Trophoblast cell (in vitro differentiated cells and primary cell): ENCODE results near the gene ITGB8.

Source experiments
- DNase-seq, 2 donors: peaks; one replicate each; pipeline ENCODE4 v3.0.0-alpha.2; 2016
- H2AFZ ChIP-seq: 2 replicates; pipeline ENCODE4 v1.6.1; 2013; ENCODE audit warnings: low read length, moderate library complexity, mild to moderate bottlenecking; ENCODE audit not compliant: insufficient read depth, poor library complexity
- H2AK5ac ChIP-seq: 2 replicates; pipeline ENCODE4 v1.6.1; 2013; ENCODE audit warnings: mild to moderate bottlenecking, low read length
- H2BK120ac ChIP-seq: 2 replicates; pipeline ENCODE4 v1.6.1; 2013; ENCODE audit warnings: low read length, mild to moderate bottlenecking, moderate library complexity; ENCODE audit not compliant: insufficient read depth, poor library complexity
- H2BK12ac ChIP-seq: 2 replicates; pipeline ENCODE4 v1.6.1; 2013; ENCODE audit warnings: mild to moderate bottlenecking, low read length, moderate library complexity
- H2BK5ac ChIP-seq: 2 replicates; pipeline ENCODE4 v1.6.1; 2013; ENCODE audit warnings: low read length, low read depth, moderate library complexity, mild to moderate bottlenecking; ENCODE audit not compliant: poor library complexity
- H3K14ac ChIP-seq: 2 replicates; pipeline ENCODE4 v1.6.1; 2013; ENCODE audit warnings: mild to moderate bottlenecking, low read length
- H3K18ac ChIP-seq: 2 replicates; pipeline ENCODE4 v1.6.1; 2013; ENCODE audit warnings: mild to moderate bottlenecking, low read length
- H3K23ac ChIP-seq: 2 replicates; pipeline ENCODE4 v1.6.1; 2013; ENCODE audit warnings: low read length
- H3K27ac ChIP-seq: 2 replicates; pipeline ENCODE4 v1.5.1; 2013; ENCODE audit warnings: low read depth, mild to moderate bottlenecking, inconsistent platforms, low read length, moderate library complexity
- H3K27me3 ChIP-seq: 2 replicates; pipeline ENCODE4 v1.6.1; 2013; ENCODE audit warnings: inconsistent platforms, mild to moderate bottlenecking, low read length, moderate library complexity; ENCODE audit not compliant: insufficient read depth
- H3K36me3 ChIP-seq, 2 experiments: 1 replicate in 1 of 2; 2 replicates in 1 of 2; pipeline ENCODE4 v1.6.1; 2013; ENCODE audit warnings: low read length in 2 of 2, mild to moderate bottlenecking in 2 of 2, moderate library complexity in 1 of 2; ENCODE audit not compliant: insufficient read depth in 2 of 2, control insufficient read depth in 1 of 2
- H3K4ac ChIP-seq: 2 replicates; pipeline ENCODE4 v1.6.1; 2013; ENCODE audit warnings: low read depth, mild to moderate bottlenecking, low read length, moderate library complexity
- H3K4me1 ChIP-seq, 2 experiments: 1 replicate in 1 of 2; 2 replicates in 1 of 2; pipeline ENCODE4 v1.6.1; 2013; ENCODE audit warnings: low read length in 2 of 2, mild to moderate bottlenecking in 2 of 2, moderate library complexity in 1 of 2; ENCODE audit not compliant: insufficient read depth in 2 of 2, control insufficient read depth in 1 of 2
- H3K4me2 ChIP-seq: 2 replicates; pipeline ENCODE4 v1.6.1; 2013; ENCODE audit warnings: inconsistent platforms, mild to moderate bottlenecking, low read length, moderate library complexity
- H3K4me3 ChIP-seq: 2 replicates; pipeline ENCODE4 v1.5.1; 2013; ENCODE audit warnings: mild to moderate bottlenecking, low read depth, low read length, inconsistent platforms
- H3K79me1 ChIP-seq: one replicate; pipeline ENCODE4 v1.6.1; 2013; ENCODE audit warnings: low read length
- H3K79me2 ChIP-seq: 2 replicates; pipeline ENCODE4 v1.6.1; 2013; ENCODE audit warnings: low read length, mild to moderate bottlenecking; ENCODE audit not compliant: control insufficient read depth, insufficient read depth, poor library complexity
- H3K9ac ChIP-seq: 2 replicates; pipeline ENCODE4 v1.6.1; 2013; ENCODE audit warnings: mild to moderate bottlenecking, low read length
- H3K9me3 ChIP-seq: 2 replicates; pipeline ENCODE4 v1.6.1; 2013; ENCODE audit warnings: low read depth, mild to moderate bottlenecking, control low read depth, inconsistent platforms, low read length; ENCODE audit not compliant: insufficient read depth
- H4K12ac ChIP-seq: 2 replicates; pipeline ENCODE4 v1.6.1; 2013; ENCODE audit warnings: low read depth, mild to moderate bottlenecking, low read length, moderate library complexity
- H4K8ac ChIP-seq: 2 replicates; pipeline ENCODE4 v1.6.1; 2013; ENCODE audit warnings: low read depth, mild to moderate bottlenecking, low read length, moderate library complexity
- H4K91ac ChIP-seq: one replicate; pipeline ENCODE4 v1.6.1; 2013; ENCODE audit warnings: low read depth, mild to moderate bottlenecking, low read length, moderate library complexity
- WGBS: extraction: QIAGEN DNeasy Blood & Tissue Kit; methylation state at CpG from one replicate; pipeline ENCODE4 v1.1.7; 2013; ENCODE audit warnings: missing lambda C conversion rate; ENCODE audit not compliant: insufficient read length, insufficient coverage; ENCODE audit errors: extremely low coverage; 5-methylcytosine and 5-hydroxymethylcytosine counted together

The ITGB8 gene

GRCh38 chr7:20411372-20411771 is 80.7 kb downstream of the ITGB8 start:
- Histone ChIP-seq H3K14ac (no peak overlapping the region), H2BK5ac (no peak overlapping the region), H2BK12ac (no peak overlapping the region), H2AK5ac (no peak overlapping the region), H3K36me3 (no peaks in the 10 kb centered on the region), H3K23ac (no peak overlapping the region), H4K91ac (no peak overlapping the region), H3K79me1 (no peaks in the 10 kb centered on the region), H3K18ac (no peak overlapping the region), H3K4me2 (no peak overlapping the region), H4K12ac (no peak overlapping the region), H3K27ac (no peak overlapping the region), H3K79me2 (no peaks in the 10 kb centered on the region), H2AFZ (no peak overlapping the region), H3K9me3 (no peaks in the 10 kb centered on the region), H3K4ac (no peak overlapping the region), H3K27me3 (no peaks in the 10 kb centered on the region), H3K9ac (no peak overlapping the region), H3K4me3 (no peak overlapping the region), H2BK120ac (no peak overlapping the region), H3K4me1 (peaks cover 0 to 7% of the 10 kb centered on the region in 2 experiments), H4K8ac (no peak overlapping the region)
- DNase-seq = no peak
- no CpG with 5 or more reads among the region's 2 CpGs for WGBS

GRCh38 chr7:20412032-20412431 is 81.3 kb downstream of the ITGB8 start:
- H3K27ac ChIP-seq = no peak overlapping the region
- H3K4me2 ChIP-seq = no peak overlapping the region
- no peak overlapping the region for H3K18ac ChIP-seq
- WGBS = no CpG with 5 or more reads among the region's 1 CpG
- no peak for DNase-seq
- no peaks in the 10 kb centered on the region for H3K79me1 ChIP-seq
- H3K4me3 ChIP-seq = no peak overlapping the region
- H3K27me3 ChIP-seq = no peaks in the 10 kb centered on the region
- H2BK120ac ChIP-seq = no peak overlapping the region
- H3K4ac ChIP-seq = no peak overlapping the region
- H4K12ac ChIP-seq = no peak overlapping the region
- no peaks in the 10 kb centered on the region for H3K36me3 ChIP-seq
- no peak overlapping the region for H3K14ac ChIP-seq
- H2BK5ac ChIP-seq = no peak overlapping the region
- H2AFZ ChIP-seq = no peak overlapping the region
- H2AK5ac ChIP-seq = no peak overlapping the region
- H4K91ac ChIP-seq = no peak overlapping the region
- no peak overlapping the region for H3K23ac ChIP-seq
- no peak overlapping the region for H2BK12ac ChIP-seq
- H3K9me3 ChIP-seq = no peaks in the 10 kb centered on the region
- H3K4me1 ChIP-seq = peaks cover 0 to 7% of the 10 kb centered on the region in 2 experiments
- H3K79me2 ChIP-seq = no peaks in the 10 kb centered on the region
- no peak overlapping the region for H4K8ac ChIP-seq
- no peak overlapping the region for H3K9ac ChIP-seq

- Histone ChIP-seq H3K4me2 (no peak overlapping the region), H3K79me1 (no peaks in the 10 kb centered on the region), H3K27me3 (no peaks in the 10 kb centered on the region), H3K23ac (no peak overlapping the region), H3K14ac (no peak overlapping the region), H3K4me1 (no peaks in the 10 kb centered on the region), H3K18ac (no peak overlapping the region), H3K36me3 (no peaks in the 10 kb centered on the region), H4K12ac (no peak overlapping the region), H3K9ac (no peak overlapping the region), H2AK5ac (no peak overlapping the region), H2BK12ac (no peak overlapping the region), H3K4ac (no peak overlapping the region), H2AFZ (no peak overlapping the region), H3K27ac (no peak overlapping the region), H2BK120ac (no peak overlapping the region), H4K8ac (no peak overlapping the region), H3K79me2 (no peaks in the 10 kb centered on the region), H2BK5ac (no peak overlapping the region), H4K91ac (no peak overlapping the region), H3K9me3 (no peaks in the 10 kb centered on the region), H3K4me3 (no peak overlapping the region)
- no CpG with 5 or more reads among the region's 1 CpG for WGBS
- no peak for DNase-seq
These were observed 86.6 kb downstream of the ITGB8 start for GRCh38 chr7:20417260-20417659.

- H2BK12ac ChIP-seq = no peak overlapping the region
- no peaks in the 10 kb centered on the region for H3K36me3 ChIP-seq
- H2BK5ac ChIP-seq = no peak overlapping the region
- H3K79me2 ChIP-seq = no peaks in the 10 kb centered on the region
- H3K18ac ChIP-seq = no peak overlapping the region
- H2AFZ ChIP-seq = no peak overlapping the region
- no peak overlapping the region for H3K14ac ChIP-seq
- no peak for DNase-seq
- no CpG with 5 or more reads among the region's 3 CpGs for WGBS
- H3K4me1 ChIP-seq = no peaks in the 10 kb centered on the region
- H3K27ac ChIP-seq = no peak overlapping the region
- H4K91ac ChIP-seq = no peak overlapping the region
- H3K9ac ChIP-seq = no peak overlapping the region
- H4K12ac ChIP-seq = no peak overlapping the region
- no peak overlapping the region for H3K4me3 ChIP-seq
- no peak overlapping the region for H3K23ac ChIP-seq
- no peaks in the 10 kb centered on the region for H3K9me3 ChIP-seq
- no peak overlapping the region for H2AK5ac ChIP-seq
- no peak overlapping the region for H2BK120ac ChIP-seq
- no peak overlapping the region for H3K4ac ChIP-seq
- H4K8ac ChIP-seq = no peak overlapping the region
- H3K4me2 ChIP-seq = no peak overlapping the region
- no peaks in the 10 kb centered on the region for H3K79me1 ChIP-seq
- H3K27me3 ChIP-seq = no peaks in the 10 kb centered on the region
These were observed 87.1 kb downstream of the ITGB8 start for GRCh38 chr7:20417675-20418382.
